Sigmoid colon (tissue), 4 donors: ENCODE data around the gene SLC44A5.

Source experiments
- EP300 ChIP-seq, 4 donors: sonication (generic); formaldehyde crosslinking; IDR thresholded peaks; one replicate each; pipeline ENCODE4 v1.6.1; 2017; ENCODE audit warnings: antibody characterized with exemption in 4 of 4
- POLR2A ChIP-seq, 2 donors: fragments of 450-650 bp; IDR thresholded peaks; one replicate each; pipeline ENCODE4 v1.6.1; 2016; ENCODE audit warnings: antibody characterized with exemption in 2 of 2, mild to moderate bottlenecking in 2 of 2, moderate library complexity in 2 of 2
- POLR2AphosphoS5 ChIP-seq, 4 donors: sonication (generic); formaldehyde crosslinking; IDR thresholded peaks; one replicate each; pipeline ENCODE4 v1.6.1; 2017; ENCODE audit warnings: antibody characterized with exemption in 4 of 4
- TF ChIP-seq, protein P1 (sequence below), 4 experiments: fragments of 450-650 bp in 3 of 4; fragments of 200-600 bp in 1 of 4; IDR thresholded peaks; one replicate each; pipeline ENCODE4 v1.5.1; 2016 to 2019; ENCODE audit warnings: antibody characterized with exemption in 4 of 4, mild to moderate bottlenecking in 3 of 4, moderate library complexity in 2 of 4

- TF ChIP-seq, protein P1, sequence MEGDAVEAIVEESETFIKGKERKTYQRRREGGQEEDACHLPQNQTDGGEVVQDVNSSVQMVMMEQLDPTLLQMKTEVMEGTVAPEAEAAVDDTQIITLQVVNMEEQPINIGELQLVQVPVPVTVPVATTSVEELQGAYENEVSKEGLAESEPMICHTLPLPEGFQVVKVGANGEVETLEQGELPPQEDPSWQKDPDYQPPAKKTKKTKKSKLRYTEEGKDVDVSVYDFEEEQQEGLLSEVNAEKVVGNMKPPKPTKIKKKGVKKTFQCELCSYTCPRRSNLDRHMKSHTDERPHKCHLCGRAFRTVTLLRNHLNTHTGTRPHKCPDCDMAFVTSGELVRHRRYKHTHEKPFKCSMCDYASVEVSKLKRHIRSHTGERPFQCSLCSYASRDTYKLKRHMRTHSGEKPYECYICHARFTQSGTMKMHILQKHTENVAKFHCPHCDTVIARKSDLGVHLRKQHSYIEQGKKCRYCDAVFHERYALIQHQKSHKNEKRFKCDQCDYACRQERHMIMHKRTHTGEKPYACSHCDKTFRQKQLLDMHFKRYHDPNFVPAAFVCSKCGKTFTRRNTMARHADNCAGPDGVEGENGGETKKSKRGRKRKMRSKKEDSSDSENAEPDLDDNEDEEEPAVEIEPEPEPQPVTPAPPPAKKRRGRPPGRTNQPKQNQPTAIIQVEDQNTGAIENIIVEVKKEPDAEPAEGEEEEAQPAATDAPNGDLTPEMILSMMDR (IDR thresholded peaks at IDR 0.05): no peak
- TF ChIP-seq POLR2A (IDR thresholded peaks at IDR 0.05) (no peak), POLR2AphosphoS5 (IDR thresholded peaks at IDR 0.05) (no peak), EP300 (IDR thresholded peaks at IDR 0.05) (no peak)
Observed at GRCh38 chr1:75425001-75425650, 185.8 kb downstream of the SLC44A5 start.
